ENCODE data around the gene ADGRB2.
A peak's percentile ranks its signal among the peaks of the same experiment; 100 is the strongest.

ADGRB2 gene

DNA sequence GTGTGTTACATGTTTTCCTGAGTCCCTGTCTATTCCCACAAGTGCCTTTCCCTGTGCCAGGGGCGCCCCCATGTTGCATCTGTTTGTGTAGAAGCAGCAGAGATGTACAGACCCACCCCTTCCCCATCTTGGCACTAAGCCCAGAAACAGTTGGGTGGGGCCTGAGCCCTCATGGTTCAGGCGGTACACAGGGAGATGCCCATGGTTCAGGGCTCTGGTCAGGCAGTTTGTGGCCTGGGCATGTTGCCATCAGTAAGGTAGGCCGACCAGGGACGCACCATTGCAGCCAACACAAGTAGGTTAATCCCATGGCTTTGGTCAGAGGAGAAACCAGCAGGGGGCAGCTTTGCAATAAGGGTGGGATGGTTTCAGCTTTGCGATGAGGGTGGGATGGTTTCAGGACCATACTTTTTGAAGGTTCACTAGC lies 914 bp upstream of the ADGRB2 start:
- Histone ChIP-seq H3K4me3 (ENCODE audit: low read depth in 1 of 2, low read length in 2 of 2) (no peak overlapping the region), H3K9me3 (ENCODE audit: insufficient read depth, low read length, severe bottlenecking) (no peaks in the 10 kb centered on the region), H3K36me3 (ENCODE audit: insufficient read depth, low read length) (no peaks in the 10 kb centered on the region; the same call in 1 of the 2 replicates), H3K27me3 (ENCODE audit: insufficient read depth, low read length, poor library complexity) (peaks cover 44% of the 10 kb centered on the region), H4K20me1 (ENCODE audit: insufficient read depth, low read length) (peaks cover 30% of the 10 kb centered on the region), H3K4me2 (ENCODE audit: insufficient read depth, low read length) (peak overlapping the region; percentile 87; the same call in 1 of the 2 replicates), H2AFZ (ENCODE audit: low read depth, low read length) (no peak overlapping the region), H3K4me1 (ENCODE audit: insufficient read depth, low read length) (peaks cover 46% of the 10 kb centered on the region), H3K27ac (ENCODE audit: low read length) (no peak overlapping the region), H3K79me2 (ENCODE audit: insufficient read depth, low read length) (peaks cover 4% of the 10 kb centered on the region), H3K9ac (ENCODE audit: low read depth, low read length) (no peak overlapping the region)
- peak; percentile 23; the same call in 1 of the 3 replicates for ATAC-seq (ENCODE audit: insufficient read depth, low read depth)
- TF ChIP-seq, protein P1, sequence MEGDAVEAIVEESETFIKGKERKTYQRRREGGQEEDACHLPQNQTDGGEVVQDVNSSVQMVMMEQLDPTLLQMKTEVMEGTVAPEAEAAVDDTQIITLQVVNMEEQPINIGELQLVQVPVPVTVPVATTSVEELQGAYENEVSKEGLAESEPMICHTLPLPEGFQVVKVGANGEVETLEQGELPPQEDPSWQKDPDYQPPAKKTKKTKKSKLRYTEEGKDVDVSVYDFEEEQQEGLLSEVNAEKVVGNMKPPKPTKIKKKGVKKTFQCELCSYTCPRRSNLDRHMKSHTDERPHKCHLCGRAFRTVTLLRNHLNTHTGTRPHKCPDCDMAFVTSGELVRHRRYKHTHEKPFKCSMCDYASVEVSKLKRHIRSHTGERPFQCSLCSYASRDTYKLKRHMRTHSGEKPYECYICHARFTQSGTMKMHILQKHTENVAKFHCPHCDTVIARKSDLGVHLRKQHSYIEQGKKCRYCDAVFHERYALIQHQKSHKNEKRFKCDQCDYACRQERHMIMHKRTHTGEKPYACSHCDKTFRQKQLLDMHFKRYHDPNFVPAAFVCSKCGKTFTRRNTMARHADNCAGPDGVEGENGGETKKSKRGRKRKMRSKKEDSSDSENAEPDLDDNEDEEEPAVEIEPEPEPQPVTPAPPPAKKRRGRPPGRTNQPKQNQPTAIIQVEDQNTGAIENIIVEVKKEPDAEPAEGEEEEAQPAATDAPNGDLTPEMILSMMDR (IDR thresholded peaks at IDR 0.05; ENCODE audit: borderline replicate concordance, extremely low read depth, low read length, poor library complexity, severe bottlenecking): peak; percentile 66
- no peak for TF ChIP-seq EZH2 (IDR thresholded peaks at IDR 0.05; ENCODE audit: borderline replicate concordance, low read depth, low read length, severe bottlenecking)
- DNase-seq: peak; percentile 62

- H3K27ac ChIP-seq (ENCODE audit: low read length): peak overlapping the region; percentile 0; the same call in 1 of the 2 replicates
- peaks cover 4% of the 10 kb centered on the region for H3K79me2 ChIP-seq (ENCODE audit: insufficient read depth, low read length)
- 0 out of 3 replicates have a peak, but pooled peaks have one; percentile 10 for ATAC-seq (ENCODE audit: insufficient read depth, low read depth)
Measured at GRCh38 chr1:31763671-31764311, 349 bp downstream of the ADGRB2 start.

DNA sequence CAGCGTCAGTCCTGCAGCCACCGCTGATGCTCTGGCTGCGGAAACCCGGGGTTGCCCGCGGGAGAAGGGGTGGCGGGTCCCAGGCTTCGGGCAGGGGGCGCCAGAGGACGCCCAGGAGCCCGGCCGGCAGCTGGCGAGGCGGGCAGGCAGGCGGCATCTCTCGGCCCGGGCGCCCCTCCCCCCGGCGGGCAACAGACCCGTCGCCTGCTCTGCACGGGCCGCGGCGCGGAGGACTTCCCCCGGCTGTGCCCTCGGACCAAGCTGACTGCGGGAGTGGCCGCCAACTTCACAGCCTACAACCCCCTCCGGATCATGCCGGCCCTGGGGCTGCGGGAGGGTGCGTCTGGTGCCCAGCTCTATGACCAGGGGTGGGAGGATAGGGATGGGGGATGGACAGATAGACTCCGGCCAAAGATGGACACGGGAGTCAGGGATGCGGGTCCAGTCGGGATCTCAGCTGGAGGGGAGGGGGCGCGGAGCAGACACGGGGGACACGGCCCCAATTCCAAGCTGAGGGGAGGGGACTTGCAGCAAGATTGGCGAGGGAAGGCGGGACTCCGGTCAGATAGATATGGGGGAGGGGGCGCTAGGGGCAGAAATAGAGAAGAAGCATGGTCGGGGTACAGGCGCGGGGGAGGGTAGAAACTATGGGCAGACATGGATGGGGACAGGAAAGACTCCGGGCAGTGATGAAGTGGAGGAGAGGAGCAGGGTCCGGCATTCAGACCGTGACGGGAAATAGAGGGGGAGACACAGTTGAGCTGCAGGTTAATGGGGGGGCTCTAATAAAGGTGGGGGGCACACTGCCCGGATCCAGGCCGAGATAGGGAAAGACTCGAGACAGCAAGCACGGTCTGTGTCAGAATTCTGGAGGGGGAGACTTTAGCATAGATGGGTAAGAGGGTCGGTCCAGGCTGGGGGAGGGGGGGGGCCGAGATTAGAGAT lies 1.1 kb downstream of the ADGRB2 start:
- TF ChIP-seq, protein P1 (IDR thresholded peaks at IDR 0.05; ENCODE audit: borderline replicate concordance, extremely low read depth, low read length, poor library complexity, severe bottlenecking): peak; percentile 81
- peak; percentile 66 for TF ChIP-seq EZH2 (IDR thresholded peaks at IDR 0.05; ENCODE audit: borderline replicate concordance, low read depth, low read length, severe bottlenecking)
- H3K9ac ChIP-seq (ENCODE audit: low read depth, low read length): peak overlapping the region; percentile 70; the same call in 1 of the 2 replicates
- H3K27ac ChIP-seq (ENCODE audit: low read length): peak overlapping the region; percentile 29; the same call in 1 of the 2 replicates
- peak; percentile 69 for ATAC-seq (ENCODE audit: insufficient read depth, low read depth)
- peak overlapping the region; percentile 87 for H3K4me2 ChIP-seq (ENCODE audit: insufficient read depth, low read length)
- peak overlapping the region; percentile 63 to 73 for H3K4me3 ChIP-seq (ENCODE audit: low read depth in 1 of 2, low read length in 2 of 2)
- H2AFZ ChIP-seq (ENCODE audit: low read depth, low read length): peak overlapping the region; percentile 50
- H3K79me2 ChIP-seq (ENCODE audit: insufficient read depth, low read length): peaks cover 4% of the 10 kb centered on the region
- H3K27me3 ChIP-seq (ENCODE audit: insufficient read depth, low read length, poor library complexity): peaks cover 44% of the 10 kb centered on the region
- H3K36me3 ChIP-seq (ENCODE audit: insufficient read depth, low read length): no peaks in the 10 kb centered on the region; the same call in 1 of the 2 replicates
- H4K20me1 ChIP-seq (ENCODE audit: insufficient read depth, low read length): peaks cover 46% of the 10 kb centered on the region
- peaks cover 46% of the 10 kb centered on the region for H3K4me1 ChIP-seq (ENCODE audit: insufficient read depth, low read length)
- DNase-seq: peak; percentile 82
- H3K9me3 ChIP-seq (ENCODE audit: insufficient read depth, low read length, severe bottlenecking): no peaks in the 10 kb centered on the region

More at GRCh38 chr1:31763671-31764311, 349 bp downstream of the ADGRB2 start:
- Histone ChIP-seq H3K36me3 (ENCODE audit: insufficient read depth, low read length) (no peaks in the 10 kb centered on the region; the same call in 1 of the 2 replicates), H3K9me3 (ENCODE audit: insufficient read depth, low read length, severe bottlenecking) (no peaks in the 10 kb centered on the region), H3K4me3 (ENCODE audit: low read depth in 1 of 2, low read length in 2 of 2) (peak overlapping the region; percentile 63 to 73), H3K27me3 (ENCODE audit: insufficient read depth, low read length, poor library complexity) (peaks cover 44% of the 10 kb centered on the region), H2AFZ (ENCODE audit: low read depth, low read length) (peak overlapping the region; percentile 50), H3K4me1 (ENCODE audit: insufficient read depth, low read length) (peaks cover 46% of the 10 kb centered on the region), H4K20me1 (ENCODE audit: insufficient read depth, low read length) (peaks cover 43% of the 10 kb centered on the region), H3K4me2 (ENCODE audit: insufficient read depth, low read length) (peak overlapping the region; percentile 87), H3K9ac (ENCODE audit: low read depth, low read length) (peak overlapping the region; percentile 70)
- TF ChIP-seq, protein P1 (IDR thresholded peaks at IDR 0.05; ENCODE audit: borderline replicate concordance, extremely low read depth, low read length, poor library complexity, severe bottlenecking): no peak
- TF ChIP-seq EZH2 (IDR thresholded peaks at IDR 0.05; ENCODE audit: borderline replicate concordance, low read depth, low read length, severe bottlenecking): peak; percentile 85
- no peak for DNase-seq

Measured in DND-41 (cell line).